ENCODE results near the gene PDLIM5. TPM values are rescaled to one million over a fixed set of nuclear protein-coding genes. Genes with fewer than 3 reads are reported as not detected.

PDLIM5 gene
- total and polyA plus RNA-seq, 5 donors from 2014 or later: 36.5 to 64.5 (median 45.3) TPM

- Histone ChIP-seq H3K27me3 (ENCODE audit: control insufficient read depth, insufficient read depth, low read length) (no peaks in the 10 kb centered on the region), H3K9me3 (ENCODE audit: control insufficient read depth in 2 of 2, low read length in 2 of 2) (no peaks in the 10 kb centered on the region), H3K27ac (ENCODE audit: insufficient read depth, low read length, poor library complexity, severe bottlenecking) (no peak overlapping the region), H3K4me3 (ENCODE audit: low read depth, low read length) (no peak overlapping the region), H3K36me3 (ENCODE audit: control insufficient read depth, insufficient read depth, low read length) (peaks cover 3% of the 10 kb centered on the region), H3K4me1 (ENCODE audit: control insufficient read depth, insufficient read depth, low read length, poor library complexity, severe bottlenecking) (no peaks in the 10 kb centered on the region)
- ATAC-seq (ENCODE audit: low read depth in 2 of 2) (no peak), DNase-seq (no peak)
- H3K27ac Mint-ChIP-seq: no peak overlapping the region
- peaks cover 35% of the 10 kb centered on the region for H3K36me3 Mint-ChIP-seq
- no peaks in the 10 kb centered on the region for H3K27me3 Mint-ChIP-seq
- H3K4me1 Mint-ChIP-seq: peaks cover 0 to 3% (median 0%) of the 10 kb centered on the region in 4 donors
- peaks cover 0 to 2% (median 0%) of the 10 kb centered on the region in 7 donors for H3K9me3 Mint-ChIP-seq
- no peak overlapping the region for H3K4me3 Mint-ChIP-seq
These were observed 187.6 kb downstream of the PDLIM5 start for GRCh38 chr4:94639298-94639697.

DNA sequence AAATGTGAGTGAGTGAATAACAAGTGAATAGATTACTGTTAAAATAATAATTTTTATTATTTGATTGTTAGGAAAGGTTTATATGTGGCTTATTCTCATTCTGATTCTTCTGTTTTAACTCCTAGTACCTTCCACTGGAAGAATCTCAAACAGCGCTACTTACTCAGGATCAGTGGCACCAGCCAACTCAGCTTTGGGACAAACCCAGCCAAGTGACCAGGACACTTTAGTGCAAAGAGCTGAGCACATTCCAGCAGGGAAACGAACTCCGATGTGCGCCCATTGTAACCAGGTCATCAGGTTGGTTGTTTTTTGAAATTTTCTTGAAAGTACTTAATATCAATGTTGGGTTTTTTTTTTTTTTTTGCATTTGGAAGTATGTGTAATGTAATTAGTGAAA, 188.4 kb downstream of the PDLIM5 start:
- peaks cover 0 to 2% (median 0%) of the 10 kb centered on the region in 7 donors for H3K9me3 Mint-ChIP-seq
- peaks cover 0 to 3% (median 0%) of the 10 kb centered on the region in 4 donors for H3K4me1 Mint-ChIP-seq

DNA sequence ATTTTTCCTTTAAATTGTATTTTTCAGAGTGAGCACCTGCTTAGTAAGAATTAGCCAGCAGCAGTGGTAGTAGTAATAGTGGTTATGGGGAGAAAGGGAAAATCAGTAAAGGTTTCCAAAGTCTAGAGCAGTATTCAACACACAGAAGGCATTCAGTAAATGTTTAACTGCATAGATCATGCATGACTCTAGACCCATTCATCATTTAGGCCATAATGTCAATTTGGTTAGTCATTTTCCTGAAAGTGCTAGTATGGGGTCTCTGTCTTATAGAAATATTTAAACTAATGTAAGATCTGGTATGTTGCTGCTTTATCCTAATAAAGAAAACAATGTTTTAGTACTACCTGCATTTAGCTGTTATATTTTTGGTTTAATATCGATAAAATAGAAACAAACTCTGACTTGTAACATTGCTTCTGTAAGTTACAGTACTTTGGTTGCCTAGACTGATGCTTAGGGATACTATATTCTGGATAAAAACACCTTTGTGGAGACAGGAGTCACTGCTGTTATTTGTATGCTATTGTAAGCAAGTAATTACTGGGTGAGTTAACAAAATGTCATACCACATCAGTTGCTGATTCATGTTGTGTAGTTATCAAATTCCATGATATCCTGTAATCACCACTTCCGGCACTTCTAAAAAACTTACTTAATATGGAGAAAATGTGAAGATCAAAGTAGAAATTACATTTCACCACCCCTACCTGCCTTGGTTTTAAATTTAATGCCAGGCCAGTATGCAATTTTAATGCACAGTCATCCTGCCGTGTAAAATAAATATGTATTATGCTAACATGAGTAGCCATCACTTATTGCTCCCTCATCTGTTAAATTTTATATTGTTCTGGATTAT, 190.2 kb downstream of the PDLIM5 start:
- H3K27ac Mint-ChIP-seq: no peak overlapping the region
- H3K27ac ChIP-seq (ENCODE audit: insufficient read depth, low read length, poor library complexity, severe bottlenecking): no peak overlapping the region
- no peaks in the 10 kb centered on the region for H3K4me1 ChIP-seq (ENCODE audit: control insufficient read depth, insufficient read depth, low read length, poor library complexity, severe bottlenecking)
- H3K27me3 ChIP-seq (ENCODE audit: control insufficient read depth, insufficient read depth, low read length): no peaks in the 10 kb centered on the region
- H3K4me3 Mint-ChIP-seq: no peak overlapping the region
- H3K9me3 Mint-ChIP-seq: peaks cover 0 to 2% (median 0%) of the 10 kb centered on the region in 7 donors
- ATAC-seq (ENCODE audit: low read depth in 2 of 2) (no peak), DNase-seq (no peak)
- H3K27me3 Mint-ChIP-seq: no peaks in the 10 kb centered on the region
- H3K9me3 ChIP-seq (ENCODE audit: control insufficient read depth in 2 of 2, low read length in 2 of 2): no peaks in the 10 kb centered on the region
- H3K4me3 ChIP-seq (ENCODE audit: low read depth, low read length): no peak overlapping the region
- H3K4me1 Mint-ChIP-seq: peaks cover 0 to 3% (median 0%) of the 10 kb centered on the region in 4 donors
- H3K36me3 Mint-ChIP-seq: peaks cover 48% of the 10 kb centered on the region
- peaks cover 8% of the 10 kb centered on the region for H3K36me3 ChIP-seq (ENCODE audit: control insufficient read depth, insufficient read depth, low read length)

More for the DNA sequence above, 188.4 kb downstream of the PDLIM5 start:
- H3K4me3 ChIP-seq (ENCODE audit: low read depth, low read length): no peak overlapping the region
- ATAC-seq (ENCODE audit: low read depth in 2 of 2) (no peak), DNase-seq (no peak)
- H3K27me3 ChIP-seq (ENCODE audit: control insufficient read depth, insufficient read depth, low read length): no peaks in the 10 kb centered on the region
- H3K36me3 Mint-ChIP-seq: peaks cover 38% of the 10 kb centered on the region
- H3K4me1 ChIP-seq (ENCODE audit: control insufficient read depth, insufficient read depth, low read length, poor library complexity, severe bottlenecking): no peaks in the 10 kb centered on the region
- H3K36me3 ChIP-seq (ENCODE audit: control insufficient read depth, insufficient read depth, low read length): peaks cover 3% of the 10 kb centered on the region
- H3K27me3 Mint-ChIP-seq: no peaks in the 10 kb centered on the region
- no peak overlapping the region for H3K27ac Mint-ChIP-seq
- no peak overlapping the region for H3K4me3 Mint-ChIP-seq
- no peak overlapping the region for H3K27ac ChIP-seq (ENCODE audit: insufficient read depth, low read length, poor library complexity, severe bottlenecking)
- H3K9me3 ChIP-seq (ENCODE audit: control insufficient read depth in 2 of 2, low read length in 2 of 2): no peaks in the 10 kb centered on the region

DNA sequence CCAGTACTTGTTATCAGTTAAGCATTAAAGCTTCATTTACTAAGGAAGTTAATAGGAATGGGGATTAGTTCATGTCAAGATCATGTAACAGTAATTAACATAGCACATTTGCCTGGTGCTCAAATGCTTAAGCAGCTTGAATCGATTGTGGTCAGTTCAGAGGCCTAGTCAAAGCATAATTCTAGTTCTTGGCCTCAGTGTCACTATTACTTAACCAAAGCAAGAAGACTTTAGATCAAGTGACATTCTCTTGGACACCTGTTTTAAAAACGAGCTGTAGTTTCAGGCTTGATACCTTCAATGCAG, 190.8 kb downstream of the PDLIM5 start:
- no peaks in the 10 kb centered on the region for H3K27me3 Mint-ChIP-seq
- Histone ChIP-seq H3K4me3 (ENCODE audit: low read depth, low read length) (no peak overlapping the region), H3K36me3 (ENCODE audit: control insufficient read depth, insufficient read depth, low read length) (peaks cover 9% of the 10 kb centered on the region), H3K27ac (ENCODE audit: insufficient read depth, low read length, poor library complexity, severe bottlenecking) (no peak overlapping the region), H3K4me1 (ENCODE audit: control insufficient read depth, insufficient read depth, low read length, poor library complexity, severe bottlenecking) (no peaks in the 10 kb centered on the region), H3K27me3 (ENCODE audit: control insufficient read depth, insufficient read depth, low read length) (no peaks in the 10 kb centered on the region), H3K9me3 (ENCODE audit: control insufficient read depth in 2 of 2, low read length in 2 of 2) (no peaks in the 10 kb centered on the region)
- DNase-seq: no peak
- peaks cover 0 to 2% (median 0%) of the 10 kb centered on the region in 7 donors for H3K9me3 Mint-ChIP-seq
- peaks cover 49% of the 10 kb centered on the region for H3K36me3 Mint-ChIP-seq
- no peak overlapping the region for H3K4me3 Mint-ChIP-seq
- no peak for ATAC-seq (ENCODE audit: low read depth in 2 of 2)
- no peak overlapping the region for H3K27ac Mint-ChIP-seq
- peaks cover 0 to 3% (median 0%) of the 10 kb centered on the region in 4 donors for H3K4me1 Mint-ChIP-seq

GRCh38 chr4:94648699-94649098, 197.0 kb downstream of the PDLIM5 start:
- H3K4me1 ChIP-seq (ENCODE audit: control insufficient read depth, insufficient read depth, low read length, poor library complexity, severe bottlenecking): no peaks in the 10 kb centered on the region
- no peak overlapping the region for H3K4me3 ChIP-seq (ENCODE audit: low read depth, low read length)
- H3K36me3 Mint-ChIP-seq: peaks cover 38% of the 10 kb centered on the region
- H3K27ac ChIP-seq (ENCODE audit: insufficient read depth, low read length, poor library complexity, severe bottlenecking): no peak overlapping the region
- ATAC-seq (ENCODE audit: low read depth in 2 of 2) (no peak), DNase-seq (no peak)
- H3K9me3 Mint-ChIP-seq: no peaks in the 10 kb centered on the region
- H3K27me3 Mint-ChIP-seq: no peaks in the 10 kb centered on the region
- H3K27ac Mint-ChIP-seq: peak overlapping the region in 1 of 3 donors; percentile 40
- no peaks in the 10 kb centered on the region for H3K9me3 ChIP-seq (ENCODE audit: control insufficient read depth in 2 of 2, low read length in 2 of 2)
- peaks cover 6% of the 10 kb centered on the region for H3K36me3 ChIP-seq (ENCODE audit: control insufficient read depth, insufficient read depth, low read length)
- no peaks in the 10 kb centered on the region for H3K27me3 ChIP-seq (ENCODE audit: control insufficient read depth, insufficient read depth, low read length)
- H3K4me1 Mint-ChIP-seq: peaks cover 0 to 2% (median 1%) of the 10 kb centered on the region in 4 donors
- H3K4me3 Mint-ChIP-seq: no peak overlapping the region

- Histone ChIP-seq H3K4me1 (ENCODE audit: control insufficient read depth, insufficient read depth, low read length, poor library complexity, severe bottlenecking) (no peaks in the 10 kb centered on the region), H3K27me3 (ENCODE audit: control insufficient read depth, insufficient read depth, low read length) (no peaks in the 10 kb centered on the region), H3K9me3 (ENCODE audit: control insufficient read depth in 2 of 2, low read length in 2 of 2) (no peaks in the 10 kb centered on the region), H3K36me3 (ENCODE audit: control insufficient read depth, insufficient read depth, low read length) (peaks cover 6% of the 10 kb centered on the region), H3K27ac (ENCODE audit: insufficient read depth, low read length, poor library complexity, severe bottlenecking) (no peak overlapping the region), H3K4me3 (ENCODE audit: low read depth, low read length) (no peak overlapping the region)
- ATAC-seq (ENCODE audit: low read depth in 2 of 2) (no peak), DNase-seq (no peak)
- Mint-ChIP-seq H3K9me3 (no peaks in the 10 kb centered on the region), H3K4me1 (peaks cover 0 to 7% (median 1%) of the 10 kb centered on the region in 4 donors), H3K36me3 (peaks cover 39% of the 10 kb centered on the region), H3K27ac (no peak overlapping the region), H3K4me3 (no peak overlapping the region), H3K27me3 (no peaks in the 10 kb centered on the region)
These were observed 197.8 kb downstream of the PDLIM5 start for GRCh38 chr4:94649381-94650133.

GRCh38 chr4:94650134-94650495, 198.4 kb downstream of the PDLIM5 start:
- Mint-ChIP-seq H3K4me1 (peaks cover 0 to 7% (median 1%) of the 10 kb centered on the region in 4 donors), H3K27me3 (no peaks in the 10 kb centered on the region), H3K36me3 (peaks cover 40% of the 10 kb centered on the region), H3K4me3 (no peak overlapping the region), H3K9me3 (no peaks in the 10 kb centered on the region), H3K27ac (no peak overlapping the region)
- H3K4me3 ChIP-seq (ENCODE audit: low read depth, low read length): no peak overlapping the region
- H3K4me1 ChIP-seq (ENCODE audit: control insufficient read depth, insufficient read depth, low read length, poor library complexity, severe bottlenecking): no peaks in the 10 kb centered on the region
- H3K27me3 ChIP-seq (ENCODE audit: control insufficient read depth, insufficient read depth, low read length): no peaks in the 10 kb centered on the region
- no peak overlapping the region for H3K27ac ChIP-seq (ENCODE audit: insufficient read depth, low read length, poor library complexity, severe bottlenecking)
- DNase-seq (no peak), ATAC-seq (ENCODE audit: low read depth in 2 of 2) (no peak)
- peaks cover 6% of the 10 kb centered on the region for H3K36me3 ChIP-seq (ENCODE audit: control insufficient read depth, insufficient read depth, low read length)
- H3K9me3 ChIP-seq (ENCODE audit: control insufficient read depth in 2 of 2, low read length in 2 of 2): no peaks in the 10 kb centered on the region
